ENCODE measurements around the gene SLCO4A1. TPM values are rescaled to one million over a fixed set of nuclear protein-coding genes. Genes with fewer than 3 reads are reported as not detected.

The SLCO4A1 gene
- total and polyA plus RNA-seq, 2 donors (not counting 1 experiment from before 2014, with no cell fraction given), result 2.1 to 79.5 TPM

- no peak overlapping the region for H3K9ac ChIP-seq (ENCODE audit: low read length)
- peaks cover 22% of the 10 kb centered on the region for H4K20me1 ChIP-seq (ENCODE audit: control insufficient read depth, insufficient read depth, low read length, poor library complexity, severe bottlenecking)
- H3K36me3 ChIP-seq (replicated peaks in 1 of 2; ENCODE audit: control extremely low read depth in 1 of 2, control insufficient read depth in 1 of 2, extremely low read depth in 1 of 2, insufficient read depth in 2 of 2, low read length in 1 of 2), result no peaks in the 10 kb centered on the region
- H2AFZ ChIP-seq (ENCODE audit: insufficient read depth, low read depth, low read length, poor library complexity, severe bottlenecking), result no peak overlapping the region
- WGBS (ENCODE audit: insufficient coverage), result 89% methylated on average over 9 of the region's 9 CpGs
- no peak for DNase-seq
- peaks cover 33 to 40% of the 10 kb centered on the region in 2 donors for H3K4me1 ChIP-seq (ENCODE audit: control insufficient read depth in 2 of 2, insufficient read depth in 2 of 2, low read length in 2 of 2)
- H3K27me3 Mint-ChIP-seq, result peaks cover 4% of the 10 kb centered on the region
- H3K9me3 ChIP-seq (ENCODE audit: control extremely low read depth in 1 of 3, control insufficient read depth in 2 of 3, insufficient read depth in 1 of 3, low read length in 2 of 3), result no peaks in the 10 kb centered on the region
- TF ChIP-seq CTCF (IDR thresholded peaks at IDR 0.05) (no peak), EZH2 (IDR thresholded peaks at IDR 0.05; ENCODE audit: borderline replicate concordance, insufficient read depth, low read depth, low read length, poor library complexity, severe bottlenecking) (no peak)
- no peak overlapping the region for H3K4me3 ChIP-seq (ENCODE audit: control extremely low read depth in 1 of 5, extremely low read depth in 1 of 5, insufficient read depth in 1 of 5, low read depth in 2 of 5, low read length in 4 of 5)
- H3K79me2 ChIP-seq (ENCODE audit: control insufficient read depth, insufficient read depth, low read length), result peaks cover 34% of the 10 kb centered on the region
- no peak for ATAC-seq (ENCODE audit: low read depth)
- H3K27ac Mint-ChIP-seq, result no peak overlapping the region
- peaks cover 33% of the 10 kb centered on the region for H3K4me1 Mint-ChIP-seq
- H3K27ac ChIP-seq (ENCODE audit: low read length in 2 of 2), result no peak overlapping the region
- intact Hi-C loops (cut with micrococcal nuclease), result loop anchor here (1.0 to 10.0 kb wide), 2 partner anchors 13 to 336 kb away; partner anchors contain the start of gene ADRM1
- peak overlapping the region; percentile 100 for H3K4me2 ChIP-seq (replicated peaks; ENCODE audit: low read depth, low read length, poor library complexity, severe bottlenecking)
- H3K27me3 ChIP-seq (replicated peaks in 1 of 4; ENCODE audit: control extremely low read depth in 1 of 4, control insufficient read depth in 3 of 4, insufficient read depth in 4 of 4, low read length in 3 of 4), result peaks cover 0 to 12% (median 0%) of the 10 kb centered on the region in 4 experiments
- no peaks in the 10 kb centered on the region for H3K9me3 Mint-ChIP-seq (ENCODE audit: insufficient read depth)
- CTCF ChIA-PET, result interaction anchor here (0.8 to 6.3 kb wide), 4 partner anchors 10 to 30 kb away, joined by 3 to 58 read pairs (median 16); no protein-coding TSS in a partner anchor
- POLR2A ChIA-PET, result interaction anchor here (1.3 to 3.0 kb wide), 4 partner anchors 10 to 45 kb away, joined by 3 to 21 read pairs (median 12); no protein-coding TSS in a partner anchor
- H3K4me3 Mint-ChIP-seq, result peak overlapping the region; percentile 23
These were observed 1.4 kb upstream of the SLCO4A1 start for GRCh38 chr20:62640870-62641269.

Measured in B cell (primary cell).